SH-SY5Y (cell line): ENCODE results near the gene SERINC5.

Experiments used
- GATA2 ChIP-seq: IDR thresholded peaks from 2 replicates; pipeline ENCODE4 v1.6.1; 2011; ENCODE audit warnings: mild to moderate bottlenecking, low read depth, low read length
- GATA3 ChIP-seq: IDR thresholded peaks from 2 replicates; pipeline ENCODE4 v1.6.1; 2011; ENCODE audit warnings: low read depth, mild to moderate bottlenecking, low read length, moderate library complexity

DNA sequence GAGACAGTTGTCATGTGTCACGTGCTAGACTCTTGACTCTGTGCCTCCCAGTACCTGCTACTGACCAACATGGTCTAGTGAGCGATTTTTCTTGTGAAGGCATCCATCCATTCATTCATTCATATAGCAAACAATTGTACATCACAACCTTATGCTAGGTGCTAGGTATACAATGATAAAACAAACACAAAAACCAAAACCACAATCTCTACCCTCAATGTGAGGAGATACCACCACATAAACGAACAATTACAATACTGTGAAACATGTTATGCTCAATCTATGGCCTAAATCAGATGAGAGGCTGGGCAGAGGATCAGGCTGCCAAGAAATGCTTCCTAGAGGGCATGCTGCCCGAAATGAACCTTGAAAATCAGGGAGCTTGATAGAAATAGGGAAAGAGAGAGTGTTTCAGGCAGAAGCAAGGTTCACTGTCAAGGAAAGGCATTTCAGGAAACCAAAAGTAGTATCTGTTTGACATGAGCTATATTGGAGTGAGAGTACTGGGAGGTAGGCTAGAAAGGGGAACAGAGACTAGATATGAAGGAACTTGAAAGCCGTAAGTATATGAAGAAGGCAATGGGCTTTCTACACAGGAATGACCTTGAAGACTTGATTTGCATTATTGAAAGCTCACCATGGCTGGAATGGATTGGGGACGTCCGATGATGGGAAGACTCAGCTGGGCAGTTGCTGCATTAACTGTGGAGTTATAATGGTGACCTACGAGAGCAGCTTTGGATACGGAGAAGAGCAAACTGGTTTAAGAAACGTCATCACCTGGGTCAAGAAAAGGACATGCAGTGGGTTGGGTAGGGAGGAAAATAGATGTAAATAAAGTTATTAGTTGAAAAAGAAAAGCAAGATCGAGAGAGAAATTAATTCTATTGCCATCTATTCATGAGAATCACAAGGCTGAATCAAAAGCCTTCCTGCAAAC, 130.6 kb downstream of the SERINC5 start:
- TF ChIP-seq GATA2 (no peak), GATA3 (no peak)
